Measurements from ENCODE around the gene PRR23E. TPM values are rescaled to one million over a fixed set of nuclear protein-coding genes. Genes with fewer than 3 reads are reported as not detected.

Gene PRR23E
- total RNA-seq, 1 donor from 2014 or later, result not detected

DNA sequence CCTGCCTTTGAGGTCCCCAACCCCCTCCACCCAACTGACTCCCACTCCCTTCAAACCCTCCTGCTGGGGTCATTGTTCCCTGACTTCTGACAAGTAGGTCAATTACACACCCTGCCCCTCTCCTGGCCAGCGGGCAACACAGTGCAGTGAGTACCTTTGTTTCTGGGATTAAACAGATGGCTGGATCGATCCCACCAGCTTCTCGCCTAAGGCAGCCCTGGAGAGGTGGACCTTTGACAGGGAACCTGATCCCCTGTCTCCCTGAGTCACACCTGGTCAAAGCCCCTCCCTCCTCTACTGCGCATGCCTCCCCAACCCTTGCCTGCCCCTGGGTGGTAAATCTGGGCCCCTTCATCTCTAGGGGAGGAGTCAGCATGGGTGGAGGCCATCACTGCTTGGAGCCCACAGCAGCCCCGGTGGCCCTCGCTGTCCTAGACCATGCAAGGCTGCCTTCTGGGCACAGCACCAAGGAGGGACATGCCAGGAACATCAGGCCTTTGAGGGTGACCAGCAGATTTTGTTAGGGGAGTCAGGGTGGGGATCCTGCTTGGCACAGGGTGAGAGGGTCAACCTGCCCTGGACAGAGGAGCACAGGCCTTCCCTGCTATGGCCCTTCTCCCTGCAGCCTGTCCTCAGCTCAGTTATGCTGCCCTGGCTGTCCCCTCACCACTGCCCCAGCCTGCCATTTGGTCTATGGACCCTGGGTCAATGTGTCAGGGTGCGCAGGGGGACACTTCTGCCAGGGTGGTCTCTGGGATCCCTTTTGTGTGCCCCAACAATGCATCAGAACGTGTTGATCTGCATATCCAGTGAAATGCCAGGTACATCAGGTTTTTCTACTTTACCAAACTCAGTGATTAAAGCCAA, 9.8 kb upstream of the PRR23E start:
- Histone ChIP-seq H3K27ac (ENCODE audit: low read depth, low read length) (no peak overlapping the region), H3K36me3 (ENCODE audit: insufficient read depth, low read length) (no peaks in the 10 kb centered on the region), H3K79me2 (ENCODE audit: insufficient read depth, low read length) (no peaks in the 10 kb centered on the region), H3K27me3 (ENCODE audit: insufficient read depth, low read length) (no peaks in the 10 kb centered on the region), H3K4me3 (ENCODE audit: insufficient read depth, low read depth, low read length) (no peak overlapping the region), H4K20me1 (ENCODE audit: insufficient read depth, low read length) (no peaks in the 10 kb centered on the region), H3K4me2 (ENCODE audit: low read length) (no peak overlapping the region), H3K9me3 (ENCODE audit: insufficient read depth, low read depth, low read length) (peaks cover 2% of the 10 kb centered on the region), H2AFZ (ENCODE audit: low read depth, low read length) (no peak overlapping the region), H3K4me1 (ENCODE audit: insufficient read depth, low read length) (no peaks in the 10 kb centered on the region), H3K9ac (ENCODE audit: low read length) (no peak overlapping the region)
- H3K27ac Mint-ChIP-seq (ENCODE audit: unreplicated experiment), result no peak overlapping the region
- no peak overlapping the region for H3K4me3 Mint-ChIP-seq (ENCODE audit: unreplicated experiment)
- FAIRE-seq, result no peak
- H3K4me1 Mint-ChIP-seq (ENCODE audit: low read depth, unreplicated experiment), result peaks cover 3% of the 10 kb centered on the region
- no peak for TF ChIP-seq EZH2 (IDR thresholded peaks at IDR 0.05; ENCODE audit: insufficient read depth, low read length)
- TF ChIP-seq, protein P1, sequence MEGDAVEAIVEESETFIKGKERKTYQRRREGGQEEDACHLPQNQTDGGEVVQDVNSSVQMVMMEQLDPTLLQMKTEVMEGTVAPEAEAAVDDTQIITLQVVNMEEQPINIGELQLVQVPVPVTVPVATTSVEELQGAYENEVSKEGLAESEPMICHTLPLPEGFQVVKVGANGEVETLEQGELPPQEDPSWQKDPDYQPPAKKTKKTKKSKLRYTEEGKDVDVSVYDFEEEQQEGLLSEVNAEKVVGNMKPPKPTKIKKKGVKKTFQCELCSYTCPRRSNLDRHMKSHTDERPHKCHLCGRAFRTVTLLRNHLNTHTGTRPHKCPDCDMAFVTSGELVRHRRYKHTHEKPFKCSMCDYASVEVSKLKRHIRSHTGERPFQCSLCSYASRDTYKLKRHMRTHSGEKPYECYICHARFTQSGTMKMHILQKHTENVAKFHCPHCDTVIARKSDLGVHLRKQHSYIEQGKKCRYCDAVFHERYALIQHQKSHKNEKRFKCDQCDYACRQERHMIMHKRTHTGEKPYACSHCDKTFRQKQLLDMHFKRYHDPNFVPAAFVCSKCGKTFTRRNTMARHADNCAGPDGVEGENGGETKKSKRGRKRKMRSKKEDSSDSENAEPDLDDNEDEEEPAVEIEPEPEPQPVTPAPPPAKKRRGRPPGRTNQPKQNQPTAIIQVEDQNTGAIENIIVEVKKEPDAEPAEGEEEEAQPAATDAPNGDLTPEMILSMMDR (IDR thresholded peaks at IDR 0.05; ENCODE audit: insufficient read depth, low read depth, low read length), result no peak
- H3K27me3 Mint-ChIP-seq (ENCODE audit: low read depth, unreplicated experiment), result peaks cover 21% of the 10 kb centered on the region
- DNase-seq (ENCODE audit: low read depth), result no peak
- H3K36me3 Mint-ChIP-seq (ENCODE audit: low read depth, unreplicated experiment), result no peaks in the 10 kb centered on the region
- peaks cover 6% of the 10 kb centered on the region for H3K9me3 Mint-ChIP-seq (ENCODE audit: unreplicated experiment)

GRCh38 chr3:127183931-127184869, 8.7 kb upstream of the PRR23E start:
- H3K4me3 ChIP-seq (ENCODE audit: insufficient read depth, low read depth, low read length), result no peak overlapping the region
- H3K79me2 ChIP-seq (ENCODE audit: insufficient read depth, low read length), result no peaks in the 10 kb centered on the region
- Mint-ChIP-seq H3K27me3 (ENCODE audit: low read depth, unreplicated experiment) (peaks cover 21% of the 10 kb centered on the region), H3K36me3 (ENCODE audit: low read depth, unreplicated experiment) (no peaks in the 10 kb centered on the region), H3K9me3 (ENCODE audit: unreplicated experiment) (peaks cover 6% of the 10 kb centered on the region), H3K4me1 (ENCODE audit: low read depth, unreplicated experiment) (peaks cover 3% of the 10 kb centered on the region), H3K4me3 (ENCODE audit: unreplicated experiment) (no peak overlapping the region), H3K27ac (ENCODE audit: unreplicated experiment) (no peak overlapping the region)
- no peaks in the 10 kb centered on the region for H3K9me3 ChIP-seq (ENCODE audit: insufficient read depth, low read depth, low read length)
- H3K9ac ChIP-seq (ENCODE audit: low read length), result no peak overlapping the region
- no peak overlapping the region for H2AFZ ChIP-seq (ENCODE audit: low read depth, low read length)
- DNase-seq (ENCODE audit: low read depth), result no peak
- no peaks in the 10 kb centered on the region for H4K20me1 ChIP-seq (ENCODE audit: insufficient read depth, low read length)
- no peaks in the 10 kb centered on the region for H3K27me3 ChIP-seq (ENCODE audit: insufficient read depth, low read length)
- no peak overlapping the region for H3K4me2 ChIP-seq (ENCODE audit: low read length)
- no peak overlapping the region for H3K27ac ChIP-seq (ENCODE audit: low read depth, low read length)
- H3K36me3 ChIP-seq (ENCODE audit: insufficient read depth, low read length), result no peaks in the 10 kb centered on the region
- TF ChIP-seq EZH2 (IDR thresholded peaks at IDR 0.05; ENCODE audit: insufficient read depth, low read length), result no peak
- TF ChIP-seq, protein P1 (IDR thresholded peaks at IDR 0.05; ENCODE audit: insufficient read depth, low read depth, low read length), result no peak
- FAIRE-seq, result no peak
- H3K4me1 ChIP-seq (ENCODE audit: insufficient read depth, low read length), result no peaks in the 10 kb centered on the region

All from astrocyte (in vitro differentiated cells and primary cell).